HG02840 (cell line): Measurements from ENCODE around the gene MTA3.
"Not testable (repeated sequence)": the region's sequence is repeated elsewhere in the genome, so short reads cannot be mapped to it uniquely, and the experiment has no call there.

Experiments used
- ATAC-seq: cut with Tn5 transposase; IDR thresholded peaks from one replicate; pipeline ENCODE4 v1.9.1; 2021; ENCODE audit warnings: mild to moderate bottlenecking, moderate library complexity, moderate number of reproducible peaks; ENCODE audit not compliant: unreplicated experiment, low FRiP score

Gene MTA3

GRCh38 chr2:42566837-42567321 lies 1.6 kb upstream of the MTA3 start:
- ATAC-seq = peak; percentile 44

DNA sequence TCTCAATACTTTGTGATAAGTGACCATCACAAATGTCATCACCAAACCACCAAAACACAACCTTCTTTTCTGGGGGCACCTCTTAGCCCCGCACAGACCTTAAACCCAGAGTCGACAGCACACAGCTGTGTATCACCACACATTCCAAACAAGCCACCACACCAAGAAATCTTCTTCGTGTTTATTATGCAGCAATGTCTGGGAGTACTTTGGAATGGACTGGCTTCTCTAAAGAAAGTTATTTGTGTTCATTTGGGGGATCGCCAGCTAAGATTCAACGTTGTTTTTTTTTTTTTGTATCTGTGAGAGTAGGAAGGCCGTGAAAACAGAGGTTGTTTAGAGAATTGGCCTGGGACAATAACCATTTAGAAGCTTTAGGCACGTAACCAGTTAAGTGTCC lies 1.1 kb upstream of the MTA3 start:
- peak; percentile 12 for ATAC-seq

- peak; percentile 55 for ATAC-seq
These were observed 529 bp upstream of the MTA3 start for GRCh38 chr2:42567806-42568400.

- peak; percentile 11 for ATAC-seq
These were observed 782 bp downstream of the MTA3 start for GRCh38 chr2:42569116-42569711.

DNA sequence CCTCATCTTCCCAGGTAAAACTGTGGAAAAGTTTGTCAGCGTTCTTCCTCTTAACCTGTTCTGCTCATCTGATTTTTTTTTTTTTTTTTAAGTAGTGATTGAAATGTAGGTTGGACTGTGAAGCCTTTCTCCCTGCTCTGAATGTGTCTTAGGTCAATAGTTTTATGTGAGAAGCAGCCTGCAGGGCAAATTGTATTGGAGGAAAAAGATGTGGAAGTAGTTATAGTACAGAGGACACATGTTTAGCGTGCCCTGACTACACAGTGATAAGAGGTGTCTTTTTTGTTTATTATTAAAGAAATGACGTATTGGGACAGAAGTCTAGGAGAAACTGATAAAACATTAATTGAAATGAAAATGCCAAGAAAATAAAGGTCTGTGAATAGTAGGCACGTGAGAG lies 1.5 kb downstream of the MTA3 start:
- ATAC-seq = no peak

- no peak for ATAC-seq
These were observed 4.1 kb downstream of the MTA3 start for GRCh38 chr2:42572297-42573081.

GRCh38 chr2:42573256-42573655 lies 4.8 kb downstream of the MTA3 start:
- no peak for ATAC-seq

- no peak for ATAC-seq
These were observed 7.1 kb downstream of the MTA3 start for GRCh38 chr2:42575458-42576064.

- ATAC-seq = no peak
These were observed 10.2 kb downstream of the MTA3 start for GRCh38 chr2:42578621-42579020.

DNA sequence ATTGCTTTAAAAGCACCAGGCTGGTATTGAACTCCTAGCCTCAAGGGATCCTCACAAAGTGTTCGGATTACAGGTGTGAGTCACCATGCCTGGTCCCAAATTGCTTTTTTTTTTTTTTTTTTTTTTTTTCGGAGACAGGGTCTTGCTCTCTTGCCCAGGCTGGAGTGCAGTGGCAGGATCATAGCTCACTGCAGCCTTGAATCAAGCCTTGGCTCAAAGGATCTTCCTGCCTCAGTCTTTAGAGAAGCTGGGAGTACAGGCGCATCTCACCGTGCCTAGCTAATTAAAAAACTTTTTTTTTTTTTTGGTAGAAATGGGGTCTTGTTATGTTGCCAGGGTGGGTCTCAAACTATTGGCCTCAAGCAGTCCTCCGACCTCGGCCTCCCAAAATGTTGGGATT lies 12.8 kb downstream of the MTA3 start:
- no peak for ATAC-seq

DNA sequence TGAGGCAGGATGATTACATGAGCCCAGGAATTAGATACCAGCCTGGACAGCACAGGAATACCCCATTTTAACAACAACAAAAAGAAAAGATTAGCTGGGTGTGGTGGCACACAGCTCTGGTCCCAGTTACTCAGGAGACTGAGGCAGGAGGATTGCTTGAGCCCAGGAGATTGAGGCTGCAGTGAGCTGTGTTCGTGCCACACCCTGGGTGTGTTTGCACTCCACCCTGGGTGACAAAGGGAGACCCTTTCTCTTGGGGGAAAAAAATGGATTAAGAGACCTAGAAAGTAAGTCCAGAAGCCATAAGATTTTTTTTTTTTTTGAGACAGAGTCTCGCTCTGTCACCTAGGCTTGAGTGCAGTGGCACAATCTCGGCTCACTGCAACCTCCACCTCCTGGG lies 16.2 kb downstream of the MTA3 start:
- not testable (repeated sequence) for ATAC-seq

DNA sequence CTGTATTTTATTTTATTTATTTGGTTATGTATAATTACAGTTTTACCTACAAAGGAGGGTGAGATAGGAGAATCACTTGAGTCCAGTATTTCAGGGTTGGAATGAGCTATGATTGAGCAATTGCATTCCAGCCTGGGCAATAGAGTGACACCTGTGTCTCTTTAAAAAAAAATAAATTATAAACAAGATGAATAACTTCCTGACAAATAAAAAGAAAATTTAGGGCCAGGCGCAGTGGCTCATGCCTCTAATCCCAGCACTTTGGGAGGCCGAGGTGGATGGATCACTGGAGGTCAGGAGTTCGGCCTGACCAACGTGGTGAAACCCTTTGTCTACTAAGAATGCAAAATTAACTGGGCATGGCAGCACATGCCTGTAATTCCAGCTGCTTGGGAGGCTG lies 17.3 kb downstream of the MTA3 start:
- ATAC-seq = no peak

- no peak for ATAC-seq
These were observed 19.2 kb downstream of the MTA3 start for GRCh38 chr2:42587526-42588117.

DNA sequence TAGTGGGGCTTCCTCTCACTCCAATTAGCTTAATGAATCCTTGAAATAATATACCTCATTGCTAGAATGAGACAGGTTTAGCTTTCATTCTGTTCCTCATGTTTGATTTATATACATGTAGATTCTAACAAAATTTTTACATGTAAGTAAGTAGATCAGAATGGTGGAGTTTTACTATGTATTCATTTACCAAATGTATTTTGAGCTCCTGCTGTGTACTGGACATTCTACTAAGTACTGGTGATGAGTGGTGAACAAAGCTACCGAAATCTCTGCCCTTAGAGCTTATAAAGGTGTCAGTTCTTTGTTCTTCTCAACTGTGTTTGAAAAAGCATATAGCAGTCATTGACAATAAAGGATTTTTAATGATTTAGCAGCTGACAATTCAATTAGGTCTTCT lies 19.7 kb downstream of the MTA3 start:
- ATAC-seq = no peak

- no peak for ATAC-seq
These were observed 21.7 kb downstream of the MTA3 start for GRCh38 chr2:42590176-42590575.

GRCh38 chr2:42593282-42593681 lies 24.9 kb downstream of the MTA3 start:
- ATAC-seq = no peak

DNA sequence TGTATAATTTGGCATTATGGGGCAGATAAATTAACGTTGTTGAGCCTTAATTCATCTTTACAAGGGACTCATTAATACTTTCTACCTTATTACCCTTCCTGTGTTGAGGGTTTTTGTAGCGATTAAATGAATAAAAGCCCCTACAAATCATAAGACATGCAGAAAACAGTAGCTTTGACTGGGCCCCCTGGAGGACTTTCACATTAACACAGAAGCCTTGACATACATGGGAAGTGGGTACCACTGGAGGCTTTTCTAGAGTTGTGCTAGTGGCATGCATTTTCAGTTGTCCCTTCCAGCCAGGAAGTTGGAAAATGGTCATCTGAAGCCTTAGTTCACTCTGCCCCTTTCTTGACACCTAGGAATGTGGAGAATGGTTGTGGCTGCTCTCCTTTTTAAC lies 30.2 kb downstream of the MTA3 start:
- ATAC-seq = no peak

- no peak for ATAC-seq
These were observed 32.6 kb downstream of the MTA3 start for GRCh38 chr2:42601076-42601475.

- ATAC-seq = no peak
These were observed 33.9 kb downstream of the MTA3 start for GRCh38 chr2:42602218-42602875.

DNA sequence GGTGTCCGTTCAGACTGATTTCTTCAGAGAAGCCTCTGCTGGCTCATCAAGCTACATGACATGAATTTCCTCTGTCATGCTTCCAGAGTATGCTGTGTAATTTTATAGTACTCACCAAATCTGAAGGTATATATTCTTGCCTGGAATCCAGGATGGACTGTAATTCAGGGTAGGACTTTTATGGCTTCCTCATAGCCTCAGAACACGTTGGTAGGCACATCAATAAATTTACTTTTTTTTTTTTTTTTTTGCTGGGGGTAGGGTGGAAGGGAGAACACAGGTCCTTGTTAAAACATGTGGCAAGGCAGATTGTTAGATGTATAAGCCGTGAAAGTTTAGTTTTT lies 34.4 kb downstream of the MTA3 start:
- ATAC-seq = no peak
